ENCODE results near the gene DMRT1.

Gene DMRT1

DNA sequence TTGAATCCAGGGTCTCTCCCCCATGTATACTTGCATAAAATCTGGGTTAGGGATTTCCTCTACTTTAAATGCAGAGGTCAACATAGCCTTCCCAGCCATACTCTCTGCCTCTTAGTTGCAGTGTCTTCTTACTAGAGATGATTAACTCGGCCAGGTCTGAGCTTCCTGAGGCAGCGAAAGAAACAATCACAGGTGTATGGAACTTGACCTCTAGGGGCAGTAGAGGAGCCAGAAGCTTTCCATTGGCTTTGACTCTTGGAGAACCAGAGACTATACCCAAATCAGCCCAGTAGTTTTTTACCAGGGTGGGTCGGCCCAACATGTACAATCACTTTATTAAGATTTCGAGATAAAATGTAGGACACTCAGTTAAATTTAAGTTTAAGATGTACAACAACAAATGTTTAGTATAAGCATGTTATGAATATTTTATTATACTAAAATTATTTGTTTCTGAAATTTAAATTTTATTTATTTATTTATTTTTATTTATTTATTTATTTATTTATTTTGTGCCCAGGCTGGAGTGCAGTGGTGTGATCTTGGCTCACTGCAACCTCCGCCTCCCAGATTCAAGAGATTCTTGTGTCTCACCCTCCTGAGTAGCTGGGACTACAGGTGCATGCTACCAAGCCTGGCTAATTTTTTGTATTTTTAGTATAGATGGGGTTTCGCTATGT, 87.0 kb downstream of the DMRT1 start:
- H3K23ac ChIP-seq (ENCODE audit: low read length): no peak overlapping the region

GRCh38 chr9:929719-930118, 88.2 kb downstream of the DMRT1 start:
- H2BK12ac ChIP-seq (ENCODE audit: low read length): no peak overlapping the region
- H2BK5ac ChIP-seq (ENCODE audit: low read depth, low read length, poor library complexity): no peak overlapping the region
- no peaks in the 10 kb centered on the region for H3K36me3 ChIP-seq (ENCODE audit: control insufficient read depth in 1 of 2, insufficient read depth in 2 of 2, low read length in 2 of 2)
- no peak overlapping the region for H3K4ac ChIP-seq (ENCODE audit: low read depth, low read length)
- H3K23ac ChIP-seq (ENCODE audit: low read length): no peak overlapping the region
- no peak overlapping the region for H3K27ac ChIP-seq (ENCODE audit: low read depth, low read length)
- no peak overlapping the region for H3K4me3 ChIP-seq (ENCODE audit: low read depth, low read length)
- no peaks in the 10 kb centered on the region for H3K9me3 ChIP-seq (ENCODE audit: insufficient read depth, low read depth, low read length)
- H3K79me1 ChIP-seq (ENCODE audit: low read length): peaks cover 2% of the 10 kb centered on the region
- no peak overlapping the region for H4K12ac ChIP-seq (ENCODE audit: low read depth, low read length)
- no peak overlapping the region for H2AFZ ChIP-seq (ENCODE audit: insufficient read depth, low read length, poor library complexity)
- H2AK5ac ChIP-seq (ENCODE audit: low read length): no peak overlapping the region
- no peak overlapping the region for H3K18ac ChIP-seq (ENCODE audit: low read length)
- H3K4me1 ChIP-seq (ENCODE audit: control insufficient read depth in 1 of 2, insufficient read depth in 2 of 2, low read length in 2 of 2): peaks cover 0 to 1% of the 10 kb centered on the region in 2 experiments
- no peak overlapping the region for H3K14ac ChIP-seq (ENCODE audit: low read length)
- H2BK120ac ChIP-seq (ENCODE audit: insufficient read depth, low read length, poor library complexity): no peak overlapping the region
- H3K4me2 ChIP-seq (ENCODE audit: low read length): no peak overlapping the region
- peaks cover 3% of the 10 kb centered on the region for H3K27me3 ChIP-seq (ENCODE audit: insufficient read depth, low read length)
- no peak overlapping the region for H4K91ac ChIP-seq (ENCODE audit: low read depth, low read length)
- no peak for DNase-seq
- no peak overlapping the region for H3K9ac ChIP-seq (ENCODE audit: low read length)
- no peak overlapping the region for H4K8ac ChIP-seq (ENCODE audit: low read depth, low read length)
- no CpG with 5 or more reads among the region's 4 CpGs for WGBS (ENCODE audit: extremely low coverage, insufficient coverage, insufficient read length)
- H3K79me2 ChIP-seq (ENCODE audit: control insufficient read depth, insufficient read depth, low read length, poor library complexity): no peaks in the 10 kb centered on the region

More for the DNA sequence above, 87.0 kb downstream of the DMRT1 start:
- no peak overlapping the region for H2AK5ac ChIP-seq (ENCODE audit: low read length)
- no peak overlapping the region for H3K27ac ChIP-seq (ENCODE audit: low read depth, low read length)
- DNase-seq: peak; percentile 25 to 70
- H3K9ac ChIP-seq (ENCODE audit: low read length): no peak overlapping the region
- H4K91ac ChIP-seq (ENCODE audit: low read depth, low read length): no peak overlapping the region
- H3K18ac ChIP-seq (ENCODE audit: low read length): no peak overlapping the region
- no peak overlapping the region for H3K4me2 ChIP-seq (ENCODE audit: low read length)
- H2BK5ac ChIP-seq (ENCODE audit: low read depth, low read length, poor library complexity): no peak overlapping the region
- H3K79me1 ChIP-seq (ENCODE audit: low read length): peaks cover 2% of the 10 kb centered on the region
- no peak overlapping the region for H3K14ac ChIP-seq (ENCODE audit: low read length)
- no peak overlapping the region for H2AFZ ChIP-seq (ENCODE audit: insufficient read depth, low read length, poor library complexity)
- H3K4me3 ChIP-seq (ENCODE audit: low read depth, low read length): no peak overlapping the region
- peaks cover 3% of the 10 kb centered on the region for H3K27me3 ChIP-seq (ENCODE audit: insufficient read depth, low read length)
- H2BK120ac ChIP-seq (ENCODE audit: insufficient read depth, low read length, poor library complexity): no peak overlapping the region
- WGBS (ENCODE audit: extremely low coverage, insufficient coverage, insufficient read length): no CpG with 5 or more reads among the region's 6 CpGs
- no peak overlapping the region for H4K12ac ChIP-seq (ENCODE audit: low read depth, low read length)
- H3K9me3 ChIP-seq (ENCODE audit: insufficient read depth, low read depth, low read length): no peaks in the 10 kb centered on the region
- H3K79me2 ChIP-seq (ENCODE audit: control insufficient read depth, insufficient read depth, low read length, poor library complexity): no peaks in the 10 kb centered on the region
- H4K8ac ChIP-seq (ENCODE audit: low read depth, low read length): no peak overlapping the region
- no peak overlapping the region for H2BK12ac ChIP-seq (ENCODE audit: low read length)
- peaks cover 0 to 1% of the 10 kb centered on the region in 2 experiments for H3K4me1 ChIP-seq (ENCODE audit: control insufficient read depth in 1 of 2, insufficient read depth in 2 of 2, low read length in 2 of 2)
- H3K4ac ChIP-seq (ENCODE audit: low read depth, low read length): no peak overlapping the region
- no peaks in the 10 kb centered on the region for H3K36me3 ChIP-seq (ENCODE audit: control insufficient read depth in 1 of 2, insufficient read depth in 2 of 2, low read length in 2 of 2)

DNA sequence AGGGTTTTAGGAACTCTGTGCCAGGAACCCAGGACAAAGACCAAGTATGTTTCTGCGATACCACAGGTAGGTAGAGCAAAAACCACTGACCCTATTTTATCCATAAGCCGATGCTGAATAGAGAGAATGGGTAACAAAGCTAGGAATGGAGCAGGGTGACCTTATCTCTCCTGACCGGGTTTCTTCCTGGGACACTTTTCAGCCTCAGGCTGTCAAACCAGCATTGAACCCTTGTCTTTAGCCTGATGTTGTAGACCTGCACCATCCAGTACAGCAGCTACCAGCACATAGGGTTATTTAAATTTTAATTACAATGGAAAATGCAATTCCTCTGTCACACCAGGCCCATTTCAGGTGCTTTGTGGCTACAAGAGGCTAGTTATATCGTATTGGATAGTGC, 91.9 kb downstream of the DMRT1 start:
- no peak overlapping the region for H3K9ac ChIP-seq (ENCODE audit: low read length)
- peaks cover 2% of the 10 kb centered on the region for H3K79me1 ChIP-seq (ENCODE audit: low read length)
- H3K27me3 ChIP-seq (ENCODE audit: insufficient read depth, low read length): peaks cover 3% of the 10 kb centered on the region
- no peaks in the 10 kb centered on the region for H3K4me1 ChIP-seq (ENCODE audit: control insufficient read depth in 1 of 2, insufficient read depth in 2 of 2, low read length in 2 of 2)
- no peak overlapping the region for H2BK12ac ChIP-seq (ENCODE audit: low read length)
- no peaks in the 10 kb centered on the region for H3K36me3 ChIP-seq (ENCODE audit: control insufficient read depth in 1 of 2, insufficient read depth in 2 of 2, low read length in 2 of 2)
- H3K18ac ChIP-seq (ENCODE audit: low read length): no peak overlapping the region
- no peak overlapping the region for H3K23ac ChIP-seq (ENCODE audit: low read length)
- no peak overlapping the region for H3K27ac ChIP-seq (ENCODE audit: low read depth, low read length)
- H2AFZ ChIP-seq (ENCODE audit: insufficient read depth, low read length, poor library complexity): no peak overlapping the region
- no peak overlapping the region for H3K4me3 ChIP-seq (ENCODE audit: low read depth, low read length)
- no peak overlapping the region for H2AK5ac ChIP-seq (ENCODE audit: low read length)
- no peak overlapping the region for H4K91ac ChIP-seq (ENCODE audit: low read depth, low read length)
- H4K12ac ChIP-seq (ENCODE audit: low read depth, low read length): no peak overlapping the region
- no CpG with 5 or more reads among the region's 4 CpGs for WGBS (ENCODE audit: extremely low coverage, insufficient coverage, insufficient read length)
- H2BK5ac ChIP-seq (ENCODE audit: low read depth, low read length, poor library complexity): no peak overlapping the region
- H3K4me2 ChIP-seq (ENCODE audit: low read length): no peak overlapping the region
- H3K4ac ChIP-seq (ENCODE audit: low read depth, low read length): no peak overlapping the region
- H2BK120ac ChIP-seq (ENCODE audit: insufficient read depth, low read length, poor library complexity): no peak overlapping the region
- no peaks in the 10 kb centered on the region for H3K9me3 ChIP-seq (ENCODE audit: insufficient read depth, low read depth, low read length)
- DNase-seq: peak; percentile 82 to 87
- H3K14ac ChIP-seq (ENCODE audit: low read length): no peak overlapping the region
- no peaks in the 10 kb centered on the region for H3K79me2 ChIP-seq (ENCODE audit: control insufficient read depth, insufficient read depth, low read length, poor library complexity)
- H4K8ac ChIP-seq (ENCODE audit: low read depth, low read length): no peak overlapping the region

DNA sequence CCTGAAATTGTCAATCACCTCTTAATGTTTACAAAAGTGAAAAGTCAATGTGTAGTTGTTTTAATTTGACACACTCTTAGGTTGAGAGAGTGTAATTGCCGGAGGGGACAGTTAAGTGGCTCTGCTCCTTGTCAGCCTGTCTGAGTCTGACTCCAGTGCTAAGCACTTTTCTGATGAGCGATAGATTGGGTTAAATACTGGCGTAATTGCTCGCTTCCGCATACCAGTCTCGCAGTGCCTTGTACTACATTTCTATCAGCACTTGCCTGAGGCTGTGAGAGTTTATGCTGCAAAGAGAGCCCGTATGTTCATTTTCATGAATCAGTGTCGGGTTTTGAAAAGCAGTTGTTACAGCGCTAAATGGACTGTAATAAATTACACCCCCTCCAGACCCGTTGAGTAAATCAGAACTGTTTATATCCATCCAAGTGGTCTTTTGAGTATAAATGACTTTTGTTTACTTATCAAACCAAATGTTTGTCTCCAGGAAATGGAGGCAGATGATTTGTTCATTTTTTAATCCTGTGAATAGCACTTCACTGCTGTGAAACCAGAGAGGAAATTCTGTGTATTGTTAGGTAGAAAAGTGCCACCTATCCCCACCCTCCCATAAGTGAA, 94.0 kb downstream of the DMRT1 start:
- H4K91ac ChIP-seq (ENCODE audit: low read depth, low read length): no peak overlapping the region
- H3K4ac ChIP-seq (ENCODE audit: low read depth, low read length): no peak overlapping the region
- H2AFZ ChIP-seq (ENCODE audit: insufficient read depth, low read length, poor library complexity): no peak overlapping the region
- H2BK5ac ChIP-seq (ENCODE audit: low read depth, low read length, poor library complexity): no peak overlapping the region
- peaks cover 2% of the 10 kb centered on the region for H3K79me1 ChIP-seq (ENCODE audit: low read length)
- no peak overlapping the region for H3K14ac ChIP-seq (ENCODE audit: low read length)
- H2BK12ac ChIP-seq (ENCODE audit: low read length): no peak overlapping the region
- no peaks in the 10 kb centered on the region for H3K79me2 ChIP-seq (ENCODE audit: control insufficient read depth, insufficient read depth, low read length, poor library complexity)
- no peak overlapping the region for H4K12ac ChIP-seq (ENCODE audit: low read depth, low read length)
- H3K23ac ChIP-seq (ENCODE audit: low read length): no peak overlapping the region
- H3K9ac ChIP-seq (ENCODE audit: low read length): no peak overlapping the region
- no peaks in the 10 kb centered on the region for H3K9me3 ChIP-seq (ENCODE audit: insufficient read depth, low read depth, low read length)
- no peak overlapping the region for H3K18ac ChIP-seq (ENCODE audit: low read length)
- no peak overlapping the region for H2AK5ac ChIP-seq (ENCODE audit: low read length)
- H2BK120ac ChIP-seq (ENCODE audit: insufficient read depth, low read length, poor library complexity): no peak overlapping the region
- H3K27me3 ChIP-seq (ENCODE audit: insufficient read depth, low read length): peaks cover 3% of the 10 kb centered on the region
- no peak overlapping the region for H4K8ac ChIP-seq (ENCODE audit: low read depth, low read length)
- H3K4me1 ChIP-seq (ENCODE audit: control insufficient read depth in 1 of 2, insufficient read depth in 2 of 2, low read length in 2 of 2): no peaks in the 10 kb centered on the region
- no peaks in the 10 kb centered on the region for H3K36me3 ChIP-seq (ENCODE audit: control insufficient read depth in 1 of 2, insufficient read depth in 2 of 2, low read length in 2 of 2)
- WGBS (ENCODE audit: extremely low coverage, insufficient coverage, insufficient read length): no CpG with 5 or more reads among the region's 10 CpGs
- peak overlapping the region; percentile 49 for H3K4me2 ChIP-seq (ENCODE audit: low read length)
- peak; percentile 98 to 100 for DNase-seq
- H3K4me3 ChIP-seq (ENCODE audit: low read depth, low read length): no peak overlapping the region
- no peak overlapping the region for H3K27ac ChIP-seq (ENCODE audit: low read depth, low read length)

All from trophoblast cell (in vitro differentiated cells and primary cell).